Measurements from ENCODE around the gene HACE1.

Gene HACE1

DNA sequence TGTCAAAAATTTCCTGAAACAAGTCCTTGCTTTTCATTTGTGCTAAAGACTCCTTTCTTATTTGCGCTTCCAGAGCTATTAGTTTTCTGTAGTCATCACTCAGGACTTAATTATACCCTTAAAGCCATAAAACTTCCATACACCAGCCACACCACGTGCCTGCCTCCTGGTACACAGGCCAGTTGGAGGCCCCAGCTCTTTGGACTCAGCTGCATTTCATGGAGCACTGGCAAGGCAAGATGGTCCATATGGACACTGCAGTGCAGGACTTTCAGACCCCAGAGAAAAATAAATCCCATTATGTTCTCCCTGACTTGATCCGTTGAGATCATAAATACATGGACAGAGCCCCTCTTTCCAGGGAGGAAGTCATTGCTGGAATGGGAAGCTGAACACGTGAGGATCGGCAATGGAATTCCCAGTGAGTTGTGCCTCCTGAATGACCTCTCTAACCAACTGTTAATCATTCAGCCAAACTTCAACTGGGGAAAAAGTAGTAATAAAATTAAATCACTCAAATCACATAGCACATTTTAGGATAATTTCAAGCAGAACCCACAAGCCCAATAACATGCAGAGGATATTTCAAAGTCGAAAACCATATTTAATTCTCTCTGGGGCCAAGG, 173.1 kb downstream of the HACE1 start:
- no peak for DNase-seq

GRCh38 chr6:104685871-104686549, 173.7 kb downstream of the HACE1 start:
- no peak for DNase-seq

- no peak for DNase-seq
Measured at GRCh38 chr6:104684911-104685415, 174.8 kb downstream of the HACE1 start.

- DNase-seq: no peak
Measured at GRCh38 chr6:104683809-104684208, 175.9 kb downstream of the HACE1 start.

GRCh38 chr6:104682722-104683643, 176.7 kb downstream of the HACE1 start:
- DNase-seq: peak; percentile 55 to 68

DNA sequence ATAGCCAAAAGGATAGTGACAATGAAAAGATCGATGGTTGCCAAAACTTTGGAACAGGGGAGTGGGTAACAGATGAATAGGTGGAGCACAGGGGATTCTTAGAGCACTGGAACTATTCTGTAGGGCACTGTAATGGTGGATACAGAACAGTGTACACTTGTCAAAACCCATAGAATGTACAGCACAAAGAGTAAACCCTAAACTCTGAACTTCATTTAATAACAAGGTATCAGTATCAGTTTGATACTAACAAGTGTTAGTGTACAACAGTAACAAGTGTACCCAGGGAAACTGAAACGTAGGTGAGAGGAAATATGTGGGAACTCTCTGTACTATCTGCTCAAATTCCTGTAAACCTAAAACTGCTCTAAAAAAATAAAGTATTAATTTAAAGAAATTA, 179.2 kb downstream of the HACE1 start:
- DNase-seq: no peak

DNA sequence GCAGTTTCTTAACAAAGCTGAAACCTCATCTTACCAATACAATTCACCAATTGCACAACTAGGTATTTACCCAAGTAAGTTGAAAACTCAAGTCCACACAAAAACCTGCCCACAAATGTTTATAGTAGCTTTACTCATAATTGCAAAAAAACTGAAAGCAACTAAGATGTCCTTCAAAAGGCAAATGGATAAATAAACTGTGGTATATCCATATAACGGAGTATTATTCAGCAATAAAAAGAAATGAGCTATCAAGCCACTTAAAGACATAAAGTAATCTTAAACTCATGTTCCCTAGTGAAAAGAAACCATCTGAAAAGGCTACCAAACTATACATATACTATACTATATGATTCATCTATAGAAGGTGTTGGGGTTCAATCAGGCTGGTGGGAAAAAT, 179.7 kb downstream of the HACE1 start:
- DNase-seq: no peak
